PC-9 (cell line): ENCODE measurements around the gene CELSR3.

Experiments
- EZH2 ChIP-seq: fragments of 200-600 bp; sonication (generic); IDR thresholded peaks from 2 replicates; pipeline ENCODE4 v1.8.0; 2017; ENCODE audit warnings: antibody characterized with exemption, low read depth
- TF ChIP-seq, protein P1 (sequence below): fragments of 200-600 bp; sonication (generic); conservative IDR thresholded peaks from 2 replicates; pipeline ENCODE4 v1.6.1; 2017; ENCODE audit warnings: mixed run types, antibody characterized with exemption, mild to moderate bottlenecking, moderate library complexity

DNA sequence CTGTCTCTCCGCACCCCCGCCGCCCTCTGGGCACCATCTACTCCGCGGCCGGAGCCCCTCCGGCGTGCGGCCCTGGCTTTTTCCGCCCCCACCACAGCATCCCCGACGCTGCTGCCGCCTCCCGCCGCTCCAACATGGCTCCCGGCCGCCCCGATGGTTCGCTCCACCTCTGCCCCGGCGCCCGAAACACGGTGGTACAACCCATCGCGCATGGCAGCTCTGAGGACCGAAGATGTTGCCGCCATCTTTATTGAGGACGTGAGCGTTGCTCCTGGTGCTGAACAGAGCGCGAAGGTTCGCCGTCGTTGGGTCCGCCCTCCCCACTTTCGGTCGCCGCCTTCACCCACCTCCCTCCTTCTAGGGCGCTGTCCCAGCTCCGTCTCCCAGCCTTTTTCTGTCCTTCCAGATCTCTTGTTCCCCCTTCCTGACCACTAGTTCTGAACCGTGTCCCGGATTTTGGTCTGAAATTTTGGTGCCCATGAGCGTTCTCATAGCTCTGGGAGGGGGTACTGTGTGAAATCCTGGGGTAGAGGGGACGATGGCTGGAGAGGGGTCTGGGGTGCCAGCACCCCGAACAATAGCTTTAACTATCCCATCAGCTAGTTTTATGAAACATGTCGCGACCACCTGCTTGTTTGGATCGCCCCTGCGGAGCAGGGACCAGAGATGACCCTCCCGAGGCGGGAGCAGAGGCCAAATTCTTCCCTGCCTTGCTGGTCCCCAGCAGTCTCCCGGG, at the start of gene CELSR3:
- TF ChIP-seq, protein P1, sequence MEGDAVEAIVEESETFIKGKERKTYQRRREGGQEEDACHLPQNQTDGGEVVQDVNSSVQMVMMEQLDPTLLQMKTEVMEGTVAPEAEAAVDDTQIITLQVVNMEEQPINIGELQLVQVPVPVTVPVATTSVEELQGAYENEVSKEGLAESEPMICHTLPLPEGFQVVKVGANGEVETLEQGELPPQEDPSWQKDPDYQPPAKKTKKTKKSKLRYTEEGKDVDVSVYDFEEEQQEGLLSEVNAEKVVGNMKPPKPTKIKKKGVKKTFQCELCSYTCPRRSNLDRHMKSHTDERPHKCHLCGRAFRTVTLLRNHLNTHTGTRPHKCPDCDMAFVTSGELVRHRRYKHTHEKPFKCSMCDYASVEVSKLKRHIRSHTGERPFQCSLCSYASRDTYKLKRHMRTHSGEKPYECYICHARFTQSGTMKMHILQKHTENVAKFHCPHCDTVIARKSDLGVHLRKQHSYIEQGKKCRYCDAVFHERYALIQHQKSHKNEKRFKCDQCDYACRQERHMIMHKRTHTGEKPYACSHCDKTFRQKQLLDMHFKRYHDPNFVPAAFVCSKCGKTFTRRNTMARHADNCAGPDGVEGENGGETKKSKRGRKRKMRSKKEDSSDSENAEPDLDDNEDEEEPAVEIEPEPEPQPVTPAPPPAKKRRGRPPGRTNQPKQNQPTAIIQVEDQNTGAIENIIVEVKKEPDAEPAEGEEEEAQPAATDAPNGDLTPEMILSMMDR: no peak
- TF ChIP-seq EZH2: no peak
